Upper lobe of left lung (tissue), 6 donors: Measurements from ENCODE around the gene LIN37. TPM values are rescaled to one million over a fixed set of nuclear protein-coding genes. Genes with fewer than 3 reads are reported as not detected.
"Not testable (repeated sequence)": the region's sequence is repeated elsewhere in the genome, so short reads cannot be mapped to it uniquely, and the experiment has no call there.

ENCODE experiments used
- ATAC-seq, 2 donors: fragments of 200-7000 bp; cut with Tn5 transposase; one replicate each; pipeline ENCODE4 v1.9.1; 2022; ENCODE audit warnings: mild to moderate bottlenecking in 2 of 2, moderate library complexity in 2 of 2; ENCODE audit not compliant: low FRiP score in 2 of 2
- DNase-seq, 2 donors: peaks; one replicate each; pipeline ENCODE4 v3.0.0-alpha.2; 2019 to 2020
- H3K27ac ChIP-seq, 4 donors: fragments of 200-600 bp; sonication (generic); one replicate each; pipeline ENCODE4 v1.5.1; 2016 to 2019
- H3K27me3 ChIP-seq, 4 donors: fragments of 200-600 bp; sonication (generic); one replicate each; pipeline ENCODE4 v1.5.1; 2017 to 2019
- H3K36me3 ChIP-seq, 4 donors: fragments of 200-600 bp; sonication (generic); one replicate each; pipeline ENCODE4 v1.5.1; 2016 to 2019
- H3K4me1 ChIP-seq, 4 donors: fragments of 200-600 bp; sonication (generic); one replicate each; pipeline ENCODE4 v1.5.1; 2018 to 2019
- H3K4me3 ChIP-seq, 4 donors: fragments of 200-600 bp; sonication (generic); one replicate each; pipeline ENCODE4 v1.5.1; 2017 to 2019; ENCODE audit warnings: mild to moderate bottlenecking in 2 of 4, moderate library complexity in 1 of 4
- H3K9me3 ChIP-seq, 4 donors: fragments of 200-600 bp; sonication (generic); one replicate each; pipeline ENCODE4 v1.5.1; 2018 to 2019
- CTCF ChIP-seq, 6 experiments: fragments of 450-650 bp in 4 of 6; fragments of 200-600 bp in 2 of 6; sonication (generic) in 2 of 6; IDR thresholded peaks; one replicate each; pipeline ENCODE4 v1.5.1; 2016 to 2019; ENCODE audit warnings: antibody characterized with exemption in 6 of 6
- EP300 ChIP-seq, 4 donors: sonication (generic); formaldehyde crosslinking; IDR thresholded peaks; one replicate each; pipeline ENCODE4 v1.5.1; 2017; ENCODE audit warnings: antibody characterized with exemption in 4 of 4, control low read depth in 2 of 4
- POLR2A ChIP-seq, 4 donors: fragments of 450-650 bp; IDR thresholded peaks; one replicate each; pipeline ENCODE4 v1.5.1; 2016 to 2017; ENCODE audit warnings: antibody characterized with exemption in 4 of 4, mild to moderate bottlenecking in 2 of 4
- POLR2AphosphoS5 ChIP-seq, 2 donors: sonication (generic); formaldehyde crosslinking; IDR thresholded peaks; one replicate each; pipeline ENCODE4 v1.5.1; 2017; ENCODE audit warnings: antibody characterized with exemption in 2 of 2
- WGBS, 2 donors: methylation state at CpG; one replicate each; pipeline ENCODE4 v1.1.5; 2017 to 2018; 5-methylcytosine and 5-hydroxymethylcytosine counted together
- total RNA-seq, 6 donors: library from RNA; depleted of rRNA in 4 of 6; stranded (reverse); fragments of >200 nt in 4 of 6; gene quantifications; one replicate each; pipeline versions ENCODE4 v1.1.0 to v1.2.1, GENCODE V29; 2016 to 2021
- donor health status: DM: no; HTN: no; CAD: no; lungs with moderate emphysema.
- donor health status: DM: no; HTN: yes; CAD: no; lungs with severe emphysema.

The LIN37 gene
- total RNA-seq, 6 donors from 2014 or later = 4.0 to 16.9 (median 10.9) TPM

- no peak for TF ChIP-seq POLR2A (IDR thresholded peaks at IDR 0.05)
- TF ChIP-seq CTCF (IDR thresholded peaks at IDR 0.05) = no peak
- DNase-seq = no peak
- Histone ChIP-seq H3K27me3 (peaks cover 0 to 11% (median 2%) of the 10 kb centered on the region in 4 donors), H3K4me1 (peaks cover 0 to 11% (median 0%) of the 10 kb centered on the region in 4 donors), H3K27ac (no peak overlapping the region), H3K36me3 (no peaks in the 10 kb centered on the region), H3K4me3 (no peak overlapping the region), H3K9me3 (no peaks in the 10 kb centered on the region)
- 73 to 78% methylated on average over 7 of the region's 7 CpGs for WGBS, 2 donors
- peak in 1 of 2 donors; percentile 37 for ATAC-seq
Observed at GRCh38 chr19:35793381-35794165, 45.2 kb downstream of the LIN37 start.

GRCh38 chr19:35795564-35795963 is 47.2 kb downstream of the LIN37 start:
- ATAC-seq, H3K4me3 ChIP-seq, H3K27ac ChIP-seq, H3K9me3 ChIP-seq, H3K36me3 ChIP-seq, DNase-seq: not testable (repeated sequence)
- H3K27me3 ChIP-seq = peaks cover 0 to 11% (median 2%) of the 10 kb centered on the region in 4 donors
- peaks cover 0 to 11% (median 0%) of the 10 kb centered on the region in 4 donors for H3K4me1 ChIP-seq
- 75 to 100% methylated on average over 1 of the region's 1 CpG for whole genome bisulfite sequencing, 2 donors

GRCh38 chr19:35796645-35797542 is 48.5 kb downstream of the LIN37 start:
- Histone ChIP-seq H3K4me1 (peaks cover 0 to 11% (median 0%) of the 10 kb centered on the region in 4 donors), H3K36me3 (no peaks in the 10 kb centered on the region), H3K9me3 (no peaks in the 10 kb centered on the region), H3K27ac (no peak overlapping the region), H3K4me3 (no peak overlapping the region), H3K27me3 (peaks cover 0 to 11% (median 2%) of the 10 kb centered on the region in 4 donors)
- no peak for TF ChIP-seq POLR2AphosphoS5 (IDR thresholded peaks at IDR 0.05)
- TF ChIP-seq CTCF (IDR thresholded peaks at IDR 0.05) = no peak
- ATAC-seq (no peak), DNase-seq (peak in 1 of 2 donors; percentile 47)
- 15 to 18% methylated on average over 36 to 37 of the region's 39 CpGs for WGBS, 2 donors

GRCh38 chr19:35797663-35798062 is 49.3 kb downstream of the LIN37 start:
- TF ChIP-seq POLR2A (IDR thresholded peaks at IDR 0.05) (no peak), CTCF (IDR thresholded peaks at IDR 0.05) (no peak), POLR2AphosphoS5 (IDR thresholded peaks at IDR 0.05) (no peak), EP300 (IDR thresholded peaks at IDR 0.05) (no peak)
- Histone ChIP-seq H3K4me1 (peaks cover 0 to 11% (median 0%) of the 10 kb centered on the region in 4 donors), H3K4me3 (no peak overlapping the region), H3K27me3 (peaks cover 0 to 11% (median 2%) of the 10 kb centered on the region in 4 donors), H3K27ac (no peak overlapping the region), H3K36me3 (no peaks in the 10 kb centered on the region), H3K9me3 (no peaks in the 10 kb centered on the region)
- ATAC-seq (peak; percentile 23 to 40), DNase-seq (peak in 1 of 2 donors; percentile 61)
- 3 to 8% methylated on average over 11 to 13 of the region's 15 CpGs for WGBS, 2 donors

GRCh38 chr19:35801828-35802227 is 53.5 kb downstream of the LIN37 start:
- ATAC-seq (no peak), DNase-seq (no peak)
- no peaks in the 10 kb centered on the region for H3K36me3 ChIP-seq
- 62 to 68% methylated on average over 3 of the region's 3 CpGs for WGBS, 2 donors
- peaks cover 0 to 5% (median 2%) of the 10 kb centered on the region in 4 donors for H3K27me3 ChIP-seq
- H3K9me3 ChIP-seq = no peaks in the 10 kb centered on the region
- H3K27ac ChIP-seq = no peak overlapping the region
- TF ChIP-seq POLR2AphosphoS5 (IDR thresholded peaks at IDR 0.05) (no peak), POLR2A (IDR thresholded peaks at IDR 0.05) (no peak), EP300 (IDR thresholded peaks at IDR 0.05) (no peak)
- H3K4me3 ChIP-seq = no peak overlapping the region
- H3K4me1 ChIP-seq = peaks cover 0 to 11% (median 0%) of the 10 kb centered on the region in 4 donors

Other genes starting within 250 kb of the LIN37 start
- gene DMKN, start 234.9 kb upstream of the LIN37 start, total RNA-seq = 100 to 1,000 TPM in 3 of 6 donors, 10 to 100 TPM in 3; 64.9 to 127 (median 101) TPM
- gene SBSN, start 220.3 kb upstream of the LIN37 start, total RNA-seq = not detected
- not detected for gene GAPDHS, start 215.1 kb upstream of the LIN37 start, total RNA-seq
- gene TMEM147, start 202.9 kb upstream of the LIN37 start, total RNA-seq = 10 to 100 TPM; 25.1 to 94.2 (median 71.2) TPM
- gene ATP4A, start 184.9 kb upstream of the LIN37 start, total RNA-seq = not detected
- gene PMIS2, start 162.4 kb upstream of the LIN37 start, total RNA-seq = not detected
- gene HAUS5, start 135.8 kb upstream of the LIN37 start, total RNA-seq = 10 to 100 TPM in 4 of 6 donors, 1 to 10 TPM in 2; 5.6 to 32.5 (median 11.3) TPM
- gene RBM42, start 119.5 kb upstream of the LIN37 start, total RNA-seq = 10 to 100 TPM; 37.7 to 80.3 (median 71.3) TPM
- 1 to 10 TPM in 3 of 6 donors, under 1 TPM in 1, not detected in 2; 0.83 to 8.0 (median 1.8) TPM for gene ETV2, start 106.8 kb upstream of the LIN37 start, total RNA-seq
- 100 to 1,000 TPM in 5 of 6 donors, 10 to 100 TPM in 1; 90.1 to 290 (median 235) TPM for gene COX6B1, start 100.3 kb upstream of the LIN37 start, total RNA-seq
- gene UPK1A, start 82.1 kb upstream of the LIN37 start, total RNA-seq = not detected
- under 1 TPM in 3 of 6 donors, not detected in 3; 0.20 to 0.55 (median 0.30) TPM for gene ZBTB32, start 44.0 kb upstream of the LIN37 start, total RNA-seq
- 10 to 100 TPM; 23.3 to 70.2 (median 37.3) TPM for gene KMT2B, start 30.6 kb upstream of the LIN37 start, total RNA-seq
- 10 to 100 TPM in 5 of 6 donors, 1 to 10 TPM in 1; 6.4 to 28.4 (median 18.8) TPM for gene IGFLR1, start 6.1 kb upstream of the LIN37 start, total RNA-seq
- gene U2AF1L4, start 3.2 kb upstream of the LIN37 start, total RNA-seq = 100 to 1,000 TPM in 1 of 6 donors, 10 to 100 TPM in 4, 1 to 10 TPM in 1; 8.5 to 157 (median 22.0) TPM
- 10 to 100 TPM; 43.4 to 60.9 (median 54.5) TPM for gene PSENEN, start 2.9 kb upstream of the LIN37 start, total RNA-seq
- 10 to 100 TPM in 4 of 6 donors, 1 to 10 TPM in 2; 4.2 to 46.2 (median 18.4) TPM for gene HSPB6, start 8.5 kb downstream of the LIN37 start, total RNA-seq
- 10 to 100 TPM; 13.8 to 32.5 (median 19.5) TPM for gene PROSER3, start 9.6 kb downstream of the LIN37 start, total RNA-seq
- gene ARHGAP33, start 27.0 kb downstream of the LIN37 start, total RNA-seq = 100 to 1,000 TPM in 1 of 6 donors, 10 to 100 TPM in 3, 1 to 10 TPM in 2; 5.9 to 109 (median 14.5) TPM
- gene PRODH2, start 64.3 kb downstream of the LIN37 start, total RNA-seq = not detected
- gene NPHS1, start 103.9 kb downstream of the LIN37 start, total RNA-seq = not detected
- gene KIRREL2, start 108.3 kb downstream of the LIN37 start, total RNA-seq = under 1 TPM in 1 of 6 donors, not detected in 5; 0.07 TPM
- 10 to 100 TPM in 1 of 6 donors, 1 to 10 TPM in 4, not detected in 1; 1.5 to 22.8 (median 5.2) TPM for gene APLP1, start 120.0 kb downstream of the LIN37 start, total RNA-seq
- gene NFKBID, start 152.0 kb downstream of the LIN37 start, total RNA-seq = 10 to 100 TPM in 5 of 6 donors, 1 to 10 TPM in 1; 8.8 to 65.0 (median 23.6) TPM
- gene HCST, start 154.0 kb downstream of the LIN37 start, total RNA-seq = 10 to 100 TPM in 5 of 6 donors, not detected in 1; 10.2 to 40.8 (median 19.9) TPM
- 100 to 1,000 TPM; 131 to 532 (median 345) TPM for gene TYROBP, start 159.7 kb downstream of the LIN37 start, total RNA-seq
- 10 to 100 TPM in 4 of 6 donors, 1 to 10 TPM in 2; 6.3 to 17.2 (median 11.8) TPM for gene LRFN3, start 187.8 kb downstream of the LIN37 start, total RNA-seq
- gene SDHAF1, start 246.6 kb downstream of the LIN37 start, total RNA-seq = 10 to 100 TPM; 13.6 to 41.2 (median 28.9) TPM